Regular cardiac myocyte (primary cell): Measurements from ENCODE around the gene ANXA3. TPM values are rescaled to one million over a fixed set of nuclear protein-coding genes. Genes with fewer than 3 reads are reported as not detected.

ENCODE experiments used
- total RNA-seq: library from RNA; depleted of rRNA; stranded (reverse); fragments of >200 nt; gene quantifications from 2 replicates; pipeline ENCODE4 v1.2.3, GENCODE V29; 2014

Gene ANXA3
- total RNA-seq = 3.6 and 40.6 TPM in 2 replicates

GRCh38 chr4:78551420-78552351 is at the start of gene ANXA3:
Gene ANXA3 (plus strand): TSS chr4:78551770. CDS start chr4:78554474, 2,704 bp downstream.

Other genes starting within 250 kb of the ANXA3 start
- 39.7 and 49.6 TPM in 2 replicates for gene BMP2K, start 224.6 kb downstream of the ANXA3 start, total RNA-seq